NCI-H2196 treated with DMSO at 0.1 percent for 48 hours (cell line): ENCODE data around the gene ARGFX.
"Not testable (repeated sequence)": the region's sequence is repeated elsewhere in the genome, so short reads cannot be mapped to it uniquely, and the experiment has no call there.

Experiments used
- DNase-seq: peaks from one replicate; lab custom pipeline; 2025; ENCODE audit not compliant: unreplicated experiment; lab: John Stamatoyannopoulos, UW

Gene ARGFX

GRCh38 chr3:121598564-121598963 is 30.8 kb downstream of the ARGFX start:
- DNase-seq: no peak

GRCh38 chr3:121599900-121600299 is 32.2 kb downstream of the ARGFX start:
- DNase-seq: not testable (repeated sequence)

GRCh38 chr3:121601212-121601812 is 33.6 kb downstream of the ARGFX start:
- DNase-seq: no peak

- no peak for DNase-seq
These were observed 37.0 kb downstream of the ARGFX start for GRCh38 chr3:121604759-121605158.

- no peak for DNase-seq
These were observed 38.4 kb downstream of the ARGFX start for GRCh38 chr3:121606106-121606505.
